HEK293 (cell line): Measurements from ENCODE around the gene CAV2.

ENCODE experiments used
- CTCF ChIA-PET: fragments of 350-600 bp; formaldehyde crosslinking; extraction: SDS; loops from one replicate; lab custom pipeline; 2021; ENCODE audit warnings: antibody characterized with exemption; lab: Yijun Ruan, JAX
- POLR2A ChIA-PET: fragments of 300-600 bp; formaldehyde crosslinking; extraction: SDS; loops from one replicate; lab custom pipeline; 2020; ENCODE audit warnings: antibody characterized with exemption, inconsistent platforms; lab: Yijun Ruan, JAX
- H3K27ac ChIP-seq: fragments of 200-500 bp; sonication (Bioruptor generic); 2 replicates; pipeline ENCODE4 v1.5.1; 2014; ENCODE audit warnings: low read depth, low read length, control low read depth, inconsistent platforms; ENCODE audit errors: extremely low read depth
- H3K36me3 ChIP-seq, 2 experiments: fragments of 200-500 bp in 1 of 2; sonication (Bioruptor generic) in 1 of 2; 1 replicate in 1 of 2; 2 replicates in 1 of 2; pipeline ENCODE4 v1.5.1; 2014 to 2017; ENCODE audit warnings: inconsistent platforms in 2 of 2, low read length in 2 of 2; ENCODE audit not compliant: control insufficient read depth in 2 of 2, insufficient read depth in 1 of 2
- H3K4me1 ChIP-seq: fragments of 200-500 bp; sonication (Bioruptor generic); 2 replicates; pipeline ENCODE4 v1.5.1; 2014; ENCODE audit warnings: mild to moderate bottlenecking, low read length, inconsistent platforms; ENCODE audit not compliant: control insufficient read depth, insufficient read depth
- H3K4me3 ChIP-seq: 2 replicates; pipeline ENCODE4 v1.5.1; 2011; ENCODE audit warnings: low read depth, mild to moderate bottlenecking, control low read depth, low read length, moderate library complexity
- H3K9me3 ChIP-seq: fragments of 200-500 bp; sonication (Bioruptor generic); 2 replicates; pipeline ENCODE4 v1.5.1; 2014; ENCODE audit warnings: low read depth, low read length, inconsistent platforms; ENCODE audit not compliant: control insufficient read depth, insufficient read depth
- BCL11B ChIP-seq: fragments of 450-650 bp; formaldehyde crosslinking; IDR thresholded peaks from 2 replicates; pipeline ENCODE4 v1.5.1; 2016; ENCODE audit warnings: low read depth, missing biosample characterization, missing genetic modification characterization
- HOXD13 ChIP-seq: sonication (generic); formaldehyde crosslinking; IDR thresholded peaks from 2 replicates; pipeline ENCODE4 v1.8.0; 2022; ENCODE audit warnings: missing genetic modification reagents, borderline replicate concordance
- OSR2 ChIP-seq: fragments of 450-650 bp; formaldehyde crosslinking; IDR thresholded peaks from 2 replicates; pipeline ENCODE4 v1.5.1; 2016; ENCODE audit warnings: missing biosample characterization, missing genetic modification characterization
- ZNF112 ChIP-seq: fragments of 450-650 bp; formaldehyde crosslinking; IDR thresholded peaks from 2 replicates; pipeline ENCODE4 v1.5.0; 2017; ENCODE audit warnings: missing biosample characterization, missing genetic modification characterization
- ZNF138 ChIP-seq: fragments of 450-650 bp; formaldehyde crosslinking; IDR thresholded peaks from 2 replicates; pipeline ENCODE4 v1.5.1; 2016; ENCODE audit warnings: missing biosample characterization, missing genetic modification characterization, borderline replicate concordance
- ZNF184 ChIP-seq: fragments of 450-650 bp; IDR thresholded peaks from 2 replicates; pipeline ENCODE4 v1.5.1; 2018; ENCODE audit warnings: missing biosample characterization, mild to moderate bottlenecking, missing genetic modification characterization
- ZNF350 ChIP-seq: fragments of 450-650 bp; formaldehyde crosslinking; IDR thresholded peaks from 2 replicates; pipeline ENCODE4 v1.5.0; 2017; ENCODE audit warnings: missing biosample characterization, mild to moderate bottlenecking, missing genetic modification characterization
- ZNF416 ChIP-seq: fragments of 450-650 bp; formaldehyde crosslinking; IDR thresholded peaks from 2 replicates; pipeline ENCODE4 v1.5.1; 2016; ENCODE audit warnings: missing biosample characterization, missing genetic modification characterization
- ZNF621 ChIP-seq: fragments of 450-650 bp; formaldehyde crosslinking; IDR thresholded peaks from 2 replicates; pipeline ENCODE4 v1.5.1; 2017; ENCODE audit warnings: missing biosample characterization, missing genetic modification characterization
- ZNF792 ChIP-seq: fragments of 450-650 bp; formaldehyde crosslinking; IDR thresholded peaks from 2 replicates; pipeline ENCODE4 v1.5.1; 2016; ENCODE audit warnings: missing biosample characterization, missing genetic modification characterization
- TF ChIP-seq, protein P1 (sequence below): fragments of 450-650 bp; formaldehyde crosslinking; IDR thresholded peaks from 2 replicates; pipeline ENCODE4 v1.5.1; 2016; ENCODE audit warnings: missing biosample characterization, missing genetic modification characterization
- TF ChIP-seq, protein P2 (sequence below): fragments of 450-650 bp; formaldehyde crosslinking; IDR thresholded peaks from 2 replicates; pipeline ENCODE4 v1.5.1; 2017; ENCODE audit warnings: missing biosample characterization, missing genetic modification characterization
- TF ChIP-seq, protein P3 (sequence below): fragments of 450-650 bp; formaldehyde crosslinking; conservative IDR thresholded peaks from 2 replicates; pipeline ENCODE4 v1.5.1; 2016; ENCODE audit warnings: low read depth, missing biosample characterization, missing genetic modification characterization
- TF ChIP-seq, protein P4 (sequence below): fragments of 450-650 bp; formaldehyde crosslinking; IDR thresholded peaks from 2 replicates; pipeline ENCODE4 v1.5.1; 2016; ENCODE audit warnings: missing biosample characterization, missing genetic modification characterization
- TF ChIP-seq, protein P5 (sequence below): fragments of 450-650 bp; formaldehyde crosslinking; IDR thresholded peaks from 2 replicates; pipeline ENCODE4 v1.5.1; 2017; ENCODE audit warnings: missing biosample characterization, missing genetic modification characterization
- TF ChIP-seq, protein P6 (sequence below): fragments of 450-650 bp; formaldehyde crosslinking; IDR thresholded peaks from 2 replicates; pipeline ENCODE4 v1.5.1; 2016; ENCODE audit warnings: missing biosample characterization, missing genetic modification characterization

Gene CAV2

DNA sequence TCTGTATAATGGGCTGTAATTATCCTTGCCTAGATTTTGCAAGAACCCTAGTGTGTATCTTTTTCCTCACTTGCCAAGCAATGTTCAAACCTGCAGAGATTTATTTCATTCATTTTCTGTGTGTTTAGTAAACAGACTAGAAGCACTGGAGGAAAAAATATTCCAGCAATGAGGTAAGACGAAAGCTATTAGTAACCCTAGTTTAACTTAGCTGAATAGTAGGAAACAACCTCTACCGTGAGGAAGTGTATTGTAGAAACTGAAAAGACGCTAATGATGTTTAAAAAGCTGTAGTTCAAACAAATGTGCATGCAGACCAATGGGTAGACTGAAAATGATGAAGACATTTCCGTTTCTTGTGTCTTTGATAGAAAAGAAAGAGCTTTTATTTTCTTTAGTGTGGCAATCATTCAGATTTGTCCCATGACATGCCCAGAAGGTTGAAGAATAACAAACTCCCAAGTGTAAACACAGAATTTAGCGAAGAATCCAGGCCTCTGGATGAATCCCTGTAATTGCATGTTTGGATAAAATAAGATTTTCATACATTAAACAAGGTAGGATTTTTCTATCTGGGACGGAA, 46.0 kb downstream of the CAV2 start:
- Histone ChIP-seq H3K9me3 (no peaks in the 10 kb centered on the region), H3K4me3 (no peak overlapping the region), H3K36me3 (no peaks in the 10 kb centered on the region), H3K4me1 (peaks cover 5% of the 10 kb centered on the region; the same call in 1 of the 2 replicates), H3K27ac (no peak overlapping the region)
- TF ChIP-seq ZNF112 (tag by site-specific recombination) (no peak), ZNF184 (no peak), HOXD13 (CRISPR knock-in tag) (no peak), OSR2 (tag by site-specific recombination) (no peak), ZNF621 (tag by site-specific recombination) (no peak), ZNF792 (no peak), ZNF416 (no peak), ZNF350 (tag by site-specific recombination) (no peak), BCL11B (tag by site-specific recombination) (no peak), ZNF138 (tag by site-specific recombination) (no peak)
- TF ChIP-seq, protein P1, sequence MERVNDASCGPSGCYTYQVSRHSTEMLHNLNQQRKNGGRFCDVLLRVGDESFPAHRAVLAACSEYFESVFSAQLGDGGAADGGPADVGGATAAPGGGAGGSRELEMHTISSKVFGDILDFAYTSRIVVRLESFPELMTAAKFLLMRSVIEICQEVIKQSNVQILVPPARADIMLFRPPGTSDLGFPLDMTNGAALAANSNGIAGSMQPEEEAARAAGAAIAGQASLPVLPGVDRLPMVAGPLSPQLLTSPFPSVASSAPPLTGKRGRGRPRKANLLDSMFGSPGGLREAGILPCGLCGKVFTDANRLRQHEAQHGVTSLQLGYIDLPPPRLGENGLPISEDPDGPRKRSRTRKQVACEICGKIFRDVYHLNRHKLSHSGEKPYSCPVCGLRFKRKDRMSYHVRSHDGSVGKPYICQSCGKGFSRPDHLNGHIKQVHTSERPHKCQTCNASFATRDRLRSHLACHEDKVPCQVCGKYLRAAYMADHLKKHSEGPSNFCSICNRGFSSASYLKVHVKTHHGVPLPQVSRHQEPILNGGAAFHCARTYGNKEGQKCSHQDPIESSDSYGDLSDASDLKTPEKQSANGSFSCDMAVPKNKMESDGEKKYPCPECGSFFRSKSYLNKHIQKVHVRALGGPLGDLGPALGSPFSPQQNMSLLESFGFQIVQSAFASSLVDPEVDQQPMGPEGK (tag by site-specific recombination) = no peak
- TF ChIP-seq, protein P2, sequence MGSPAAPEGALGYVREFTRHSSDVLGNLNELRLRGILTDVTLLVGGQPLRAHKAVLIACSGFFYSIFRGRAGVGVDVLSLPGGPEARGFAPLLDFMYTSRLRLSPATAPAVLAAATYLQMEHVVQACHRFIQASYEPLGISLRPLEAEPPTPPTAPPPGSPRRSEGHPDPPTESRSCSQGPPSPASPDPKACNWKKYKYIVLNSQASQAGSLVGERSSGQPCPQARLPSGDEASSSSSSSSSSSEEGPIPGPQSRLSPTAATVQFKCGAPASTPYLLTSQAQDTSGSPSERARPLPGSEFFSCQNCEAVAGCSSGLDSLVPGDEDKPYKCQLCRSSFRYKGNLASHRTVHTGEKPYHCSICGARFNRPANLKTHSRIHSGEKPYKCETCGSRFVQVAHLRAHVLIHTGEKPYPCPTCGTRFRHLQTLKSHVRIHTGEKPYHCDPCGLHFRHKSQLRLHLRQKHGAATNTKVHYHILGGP (tag by site-specific recombination) = no peak
- TF ChIP-seq, protein P3, sequence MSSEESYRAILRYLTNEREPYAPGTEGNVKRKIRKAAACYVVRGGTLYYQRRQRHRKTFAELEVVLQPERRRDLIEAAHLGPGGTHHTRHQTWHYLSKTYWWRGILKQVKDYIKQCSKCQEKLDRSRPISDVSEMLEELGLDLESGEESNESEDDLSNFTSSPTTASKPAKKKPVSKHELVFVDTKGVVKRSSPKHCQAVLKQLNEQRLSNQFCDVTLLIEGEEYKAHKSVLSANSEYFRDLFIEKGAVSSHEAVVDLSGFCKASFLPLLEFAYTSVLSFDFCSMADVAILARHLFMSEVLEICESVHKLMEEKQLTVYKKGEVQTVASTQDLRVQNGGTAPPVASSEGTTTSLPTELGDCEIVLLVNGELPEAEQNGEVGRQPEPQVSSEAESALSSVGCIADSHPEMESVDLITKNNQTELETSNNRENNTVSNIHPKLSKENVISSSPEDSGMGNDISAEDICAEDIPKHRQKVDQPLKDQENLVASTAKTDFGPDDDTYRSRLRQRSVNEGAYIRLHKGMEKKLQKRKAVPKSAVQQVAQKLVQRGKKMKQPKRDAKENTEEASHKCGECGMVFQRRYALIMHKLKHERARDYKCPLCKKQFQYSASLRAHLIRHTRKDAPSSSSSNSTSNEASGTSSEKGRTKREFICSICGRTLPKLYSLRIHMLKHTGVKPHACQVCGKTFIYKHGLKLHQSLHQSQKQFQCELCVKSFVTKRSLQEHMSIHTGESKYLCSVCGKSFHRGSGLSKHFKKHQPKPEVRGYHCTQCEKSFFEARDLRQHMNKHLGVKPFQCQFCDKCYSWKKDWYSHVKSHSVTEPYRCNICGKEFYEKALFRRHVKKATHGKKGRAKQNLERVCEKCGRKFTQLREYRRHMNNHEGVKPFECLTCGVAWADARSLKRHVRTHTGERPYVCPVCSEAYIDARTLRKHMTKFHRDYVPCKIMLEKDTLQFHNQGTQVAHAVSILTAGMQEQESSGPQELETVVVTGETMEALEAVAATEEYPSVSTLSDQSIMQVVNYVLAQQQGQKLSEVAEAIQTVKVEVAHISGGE (tag by site-specific recombination) = no peak
- TF ChIP-seq, protein P4, sequence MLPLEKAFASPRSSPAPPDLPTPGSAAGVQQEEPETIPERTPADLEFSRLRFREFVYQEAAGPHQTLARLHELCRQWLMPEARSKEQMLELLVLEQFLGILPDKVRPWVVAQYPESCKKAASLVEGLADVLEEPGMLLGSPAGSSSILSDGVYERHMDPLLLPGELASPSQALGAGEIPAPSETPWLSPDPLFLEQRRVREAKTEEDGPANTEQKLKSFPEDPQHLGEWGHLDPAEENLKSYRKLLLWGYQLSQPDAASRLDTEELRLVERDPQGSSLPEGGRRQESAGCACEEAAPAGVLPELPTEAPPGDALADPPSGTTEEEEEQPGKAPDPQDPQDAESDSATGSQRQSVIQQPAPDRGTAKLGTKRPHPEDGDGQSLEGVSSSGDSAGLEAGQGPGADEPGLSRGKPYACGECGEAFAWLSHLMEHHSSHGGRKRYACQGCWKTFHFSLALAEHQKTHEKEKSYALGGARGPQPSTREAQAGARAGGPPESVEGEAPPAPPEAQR (tag by site-specific recombination) = no peak
- TF ChIP-seq, protein P5, sequence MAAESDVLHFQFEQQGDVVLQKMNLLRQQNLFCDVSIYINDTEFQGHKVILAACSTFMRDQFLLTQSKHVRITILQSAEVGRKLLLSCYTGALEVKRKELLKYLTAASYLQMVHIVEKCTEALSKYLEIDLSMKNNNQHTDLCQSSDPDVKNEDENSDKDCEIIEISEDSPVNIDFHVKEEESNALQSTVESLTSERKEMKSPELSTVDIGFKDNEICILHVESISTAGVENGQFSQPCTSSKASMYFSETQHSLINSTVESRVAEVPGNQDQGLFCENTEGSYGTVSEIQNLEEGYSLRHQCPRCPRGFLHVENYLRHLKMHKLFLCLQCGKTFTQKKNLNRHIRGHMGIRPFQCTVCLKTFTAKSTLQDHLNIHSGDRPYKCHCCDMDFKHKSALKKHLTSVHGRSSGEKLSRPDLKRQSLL (tag by site-specific recombination) = no peak
- TF ChIP-seq, protein P6, sequence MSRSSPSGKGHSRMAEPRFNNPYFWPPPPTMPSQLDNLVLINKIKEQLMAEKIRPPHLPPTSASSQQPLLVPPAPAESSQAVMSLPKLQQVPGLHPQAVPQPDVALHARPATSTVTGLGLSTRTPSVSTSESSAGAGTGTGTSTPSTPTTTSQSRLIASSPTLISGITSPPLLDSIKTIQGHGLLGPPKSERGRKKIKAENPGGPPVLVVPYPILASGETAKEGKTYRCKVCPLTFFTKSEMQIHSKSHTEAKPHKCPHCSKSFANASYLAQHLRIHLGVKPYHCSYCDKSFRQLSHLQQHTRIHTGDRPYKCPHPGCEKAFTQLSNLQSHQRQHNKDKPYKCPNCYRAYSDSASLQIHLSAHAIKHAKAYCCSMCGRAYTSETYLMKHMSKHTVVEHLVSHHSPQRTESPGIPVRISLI = no peak
- CTCF ChIA-PET = interaction anchor here (1.2 to 1.5 kb wide), 2 partner anchors 46 to 330 kb away, joined by 3 to 4 read pairs; no protein-coding TSS in a partner anchor
- POLR2A ChIA-PET = no interaction called here
